Epithelial cell of proximal tubule (primary cell): ENCODE data around the gene IL6R. TPM values are rescaled to one million over a fixed set of nuclear protein-coding genes. Genes with fewer than 3 reads are reported as not detected.

Source experiments
- DNase-seq: peaks from one replicate; pipeline ENCODE4 v3.0.0-alpha.2; 2011; ENCODE audit warnings: low read depth
- H3K4me3 ChIP-seq: 2 replicates; pipeline ENCODE4 v1.5.1; 2011; ENCODE audit warnings: low read depth, mild to moderate bottlenecking, low read length
- CTCF ChIP-seq: conservative IDR thresholded peaks from 2 replicates; pipeline ENCODE4 v1.5.1; 2012; ENCODE audit warnings: low read depth, mild to moderate bottlenecking, low read length
- total RNA-seq: library from RNA; depleted of rRNA; stranded (reverse); fragments of >200 nt; gene quantifications from 2 replicates; pipeline ENCODE4 v1.2.3, GENCODE V29; 2015

Gene IL6R
- total RNA-seq, 1 donor from 2014 or later: 9.5 TPM

GRCh38 chr1:154454386-154455120 is 49.4 kb downstream of the IL6R start:
- no peak for TF ChIP-seq CTCF
- no peak overlapping the region for H3K4me3 ChIP-seq
- no peak for DNase-seq

- DNase-seq: no peak
- TF ChIP-seq CTCF: no peak
- no peak overlapping the region for H3K4me3 ChIP-seq
These were observed 51.5 kb downstream of the IL6R start for GRCh38 chr1:154456631-154457030.

GRCh38 chr1:154459080-154459479 is 53.9 kb downstream of the IL6R start:
- DNase-seq: no peak
- TF ChIP-seq CTCF: no peak

GRCh38 chr1:154460695-154461260 is 55.6 kb downstream of the IL6R start:
- TF ChIP-seq CTCF: no peak
- H3K4me3 ChIP-seq: no peak overlapping the region
- DNase-seq: no peak

More at GRCh38 chr1:154459080-154459479, 53.9 kb downstream of the IL6R start:
- H3K4me3 ChIP-seq: no peak overlapping the region

- DNase-seq: no peak
- TF ChIP-seq CTCF: no peak
- H3K4me3 ChIP-seq: no peak overlapping the region
These were observed 58.4 kb downstream of the IL6R start for GRCh38 chr1:154463512-154463990.

GRCh38 chr1:154465621-154466195 is 60.6 kb downstream of the IL6R start:
- TF ChIP-seq CTCF: no peak
- DNase-seq: no peak
- H3K4me3 ChIP-seq: no peak overlapping the region
